GM12873 (cell line): ENCODE data around the gene NSMCE3.

ENCODE experiments used
- CTCF ChIP-seq: IDR thresholded peaks from 2 replicates; pipeline ENCODE4 v1.5.1; 2012; ENCODE audit warnings: low read depth, mild to moderate bottlenecking, moderate library complexity, low read length, control low read depth; ENCODE audit not compliant: insufficient read depth; ENCODE audit errors: missing control alignments

The NSMCE3 gene

GRCh38 chr15:29283381-29283780, 13.8 kb upstream of the NSMCE3 start:
- TF ChIP-seq CTCF, result no peak

GRCh38 chr15:29280514-29280913, 10.9 kb upstream of the NSMCE3 start:
- no peak for TF ChIP-seq CTCF

GRCh38 chr15:29278436-29279105, 8.9 kb upstream of the NSMCE3 start:
- no peak for TF ChIP-seq CTCF

GRCh38 chr15:29276366-29276765, 6.7 kb upstream of the NSMCE3 start:
- TF ChIP-seq CTCF, result no peak

GRCh38 chr15:29275855-29276254, 6.2 kb upstream of the NSMCE3 start:
- no peak for TF ChIP-seq CTCF

GRCh38 chr15:29274946-29275345, 5.3 kb upstream of the NSMCE3 start:
- TF ChIP-seq CTCF, result no peak

- no peak for TF ChIP-seq CTCF
These were observed 2.6 kb upstream of the NSMCE3 start for GRCh38 chr15:29272219-29272618.

GRCh38 chr15:29270976-29271375, 1.4 kb upstream of the NSMCE3 start:
- TF ChIP-seq CTCF, result no peak
